ENCODE measurements around the gene RS1.

The RS1 gene

DNA sequence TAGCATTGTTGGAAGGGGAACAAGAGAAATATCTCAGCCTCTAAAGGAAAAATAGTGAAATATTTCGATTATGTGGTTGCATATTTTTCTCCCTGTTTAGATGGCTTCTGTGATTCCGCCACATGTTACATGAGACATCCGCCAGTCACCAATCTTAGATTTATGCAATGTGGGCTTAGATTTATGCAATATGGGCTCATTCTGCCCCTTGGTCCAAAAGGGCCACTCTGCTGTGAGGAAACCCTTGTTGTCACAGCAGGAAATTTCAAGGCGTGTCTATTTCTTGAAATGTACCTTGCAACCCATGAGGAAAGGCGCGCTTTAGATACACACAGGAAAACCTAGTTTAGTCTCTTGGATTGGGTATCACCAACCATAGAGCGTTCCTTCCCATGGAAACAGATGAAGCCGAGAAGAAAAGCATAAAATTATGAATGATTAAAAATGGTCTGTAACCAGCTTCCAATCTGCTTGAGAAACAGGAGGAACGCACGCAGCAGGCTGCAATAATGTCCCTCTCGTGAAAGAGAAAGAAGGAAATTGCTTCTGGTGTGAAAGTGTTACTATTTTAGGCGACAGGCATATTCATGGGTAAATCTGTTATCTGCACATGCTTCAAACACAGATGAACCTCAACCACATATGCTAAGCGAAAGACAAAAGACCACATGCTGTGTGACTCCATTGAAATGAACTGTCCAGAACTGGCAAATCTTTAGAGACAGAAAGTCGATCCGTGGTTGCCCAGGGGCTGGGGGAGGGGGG, 3.7 kb downstream of the RS1 start:
- no peak for DNase-seq

DNA sequence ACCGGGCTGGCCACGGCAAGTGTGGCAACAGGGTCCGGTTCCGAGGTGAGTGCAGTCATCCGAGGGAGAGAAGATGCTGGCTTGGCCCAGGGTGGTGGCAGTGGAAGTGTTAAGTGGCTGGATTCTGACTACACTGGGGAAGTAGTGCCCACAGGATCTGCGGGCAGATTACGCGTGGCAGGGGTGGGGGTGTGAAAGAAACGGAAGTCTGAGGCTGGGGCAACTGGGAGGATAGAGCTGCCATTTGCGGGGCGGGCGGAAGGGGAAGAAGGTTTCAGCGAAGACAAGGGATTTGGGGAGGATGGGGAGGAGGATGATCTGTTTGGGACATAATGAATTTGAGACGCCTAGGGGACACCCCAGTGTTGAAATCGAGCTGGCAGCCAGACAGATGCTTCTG, 5.3 kb downstream of the RS1 start:
- no peak for DNase-seq

DNA sequence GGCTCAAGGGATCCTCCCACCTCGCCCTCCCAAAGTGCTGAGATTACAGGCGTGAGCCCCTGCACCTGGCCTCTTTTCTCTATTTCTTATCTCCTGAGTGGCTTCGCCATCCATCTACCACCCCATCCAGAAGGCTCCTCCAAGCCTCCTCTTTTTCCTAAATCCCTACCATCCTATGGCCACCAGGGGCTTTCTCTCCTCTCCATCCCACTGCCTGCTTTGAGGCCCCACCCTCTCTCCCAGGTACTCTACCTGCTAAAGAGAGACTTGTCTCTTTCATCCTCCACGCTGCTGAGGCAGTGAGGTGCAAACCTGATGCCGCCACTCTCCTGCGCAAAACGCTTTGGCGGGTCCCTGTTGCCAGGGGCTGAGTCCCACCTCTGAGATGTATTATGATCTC, 7.0 kb downstream of the RS1 start:
- DNase-seq: no peak

DNA sequence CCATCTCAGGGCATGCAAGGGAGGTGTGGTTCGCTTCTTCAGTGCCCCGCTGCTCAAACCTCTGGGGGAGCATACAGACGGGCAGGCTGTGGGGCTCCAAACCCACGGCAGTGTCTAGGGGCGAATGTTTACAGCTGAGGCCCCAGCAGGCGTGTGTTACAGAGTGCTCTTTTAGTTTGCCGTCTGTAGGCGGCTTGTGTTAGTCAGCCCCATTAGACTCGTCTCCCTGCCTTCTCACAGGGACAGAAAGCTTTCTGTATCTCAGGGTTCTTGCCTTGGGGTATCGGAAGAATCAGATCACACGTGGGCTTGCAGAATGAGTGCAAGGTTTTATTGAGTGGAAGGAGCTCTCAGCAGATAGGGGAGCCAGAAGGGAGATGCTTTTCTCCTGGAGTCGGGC, 10.6 kb downstream of the RS1 start:
- DNase-seq: no peak

DNA sequence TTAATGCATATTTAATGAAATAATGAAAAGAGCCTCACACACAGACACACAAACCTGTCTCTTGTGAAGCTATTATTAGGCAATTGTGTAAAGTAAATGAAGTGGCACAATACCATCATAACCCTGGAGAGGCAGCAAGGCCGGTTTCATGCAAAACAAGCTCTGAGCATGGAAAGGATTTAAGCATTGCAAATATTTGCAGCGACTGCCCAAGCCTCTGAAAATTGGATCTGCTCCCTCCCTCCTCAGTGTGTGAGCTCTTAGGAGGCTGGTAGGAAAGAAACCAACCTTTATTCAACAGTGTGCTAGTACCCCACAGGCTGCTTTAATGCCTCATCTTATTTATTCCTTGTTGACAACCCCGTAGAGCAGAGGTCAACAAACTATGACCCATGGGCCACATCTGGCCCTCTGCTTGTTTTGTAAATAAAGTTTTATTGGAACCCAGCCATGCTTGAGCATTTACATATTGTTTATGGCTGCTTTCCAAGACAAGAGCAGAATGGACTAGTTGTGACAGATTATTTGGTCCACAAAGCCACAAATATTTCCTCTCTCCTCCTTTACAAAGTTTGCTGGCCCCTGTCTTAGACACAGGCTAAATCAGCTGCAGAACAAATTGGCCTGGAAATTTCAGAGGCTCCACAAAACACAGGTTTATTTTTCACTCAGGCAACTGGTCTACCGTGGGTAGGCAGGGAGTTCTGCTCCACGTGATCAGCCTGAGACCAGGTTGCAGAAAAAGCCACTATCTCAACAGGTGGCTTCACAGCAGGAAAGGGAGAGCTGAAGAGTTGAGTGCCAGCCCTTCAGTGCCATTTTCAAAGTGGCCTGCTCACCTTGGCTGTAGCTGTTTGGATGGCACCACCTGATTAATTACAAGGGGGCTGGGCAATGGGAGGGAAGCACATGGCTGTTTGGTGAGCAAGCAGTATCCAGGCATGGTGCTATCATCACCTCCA, 16.8 kb downstream of the RS1 start:
- no peak for DNase-seq

DNA sequence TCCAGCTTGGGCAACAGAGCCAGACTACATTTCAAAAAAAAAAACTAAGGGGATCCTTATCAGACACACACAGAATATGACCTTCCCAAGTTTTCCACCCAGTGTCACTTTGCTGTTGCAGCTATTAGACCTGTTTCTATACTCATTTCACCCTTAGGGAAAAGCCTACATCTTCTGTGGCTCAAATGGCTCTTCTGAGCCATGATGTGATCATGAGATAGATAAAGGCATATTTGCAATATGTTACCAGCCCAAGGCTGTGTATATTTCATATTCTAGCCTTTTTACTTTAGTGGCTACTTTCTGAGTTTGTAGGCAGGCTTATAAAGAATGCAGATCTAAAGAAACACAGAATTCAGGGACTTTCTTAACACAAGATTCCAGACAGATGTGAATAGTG, 19.3 kb downstream of the RS1 start:
- no peak for DNase-seq

DNA sequence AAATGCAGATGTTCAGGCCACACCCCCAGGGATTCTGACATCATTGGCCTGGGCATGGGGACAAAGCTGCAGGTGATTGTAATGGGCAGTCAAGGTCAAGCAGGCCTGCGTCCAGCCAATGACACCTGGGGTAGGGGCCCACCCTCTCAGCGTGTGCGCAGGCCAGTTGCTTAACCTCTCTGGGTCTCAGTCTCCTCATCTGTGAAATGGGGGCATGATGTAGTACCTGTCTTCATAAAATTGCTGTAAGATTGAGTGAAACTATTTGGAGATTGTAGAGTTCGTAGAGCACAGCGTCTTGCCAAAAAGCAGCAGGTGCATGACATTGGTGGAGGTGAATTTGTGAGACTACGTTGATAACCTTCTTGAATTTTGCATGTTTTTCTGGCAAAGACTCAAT, 21.2 kb downstream of the RS1 start:
- DNase-seq: no peak

DNA sequence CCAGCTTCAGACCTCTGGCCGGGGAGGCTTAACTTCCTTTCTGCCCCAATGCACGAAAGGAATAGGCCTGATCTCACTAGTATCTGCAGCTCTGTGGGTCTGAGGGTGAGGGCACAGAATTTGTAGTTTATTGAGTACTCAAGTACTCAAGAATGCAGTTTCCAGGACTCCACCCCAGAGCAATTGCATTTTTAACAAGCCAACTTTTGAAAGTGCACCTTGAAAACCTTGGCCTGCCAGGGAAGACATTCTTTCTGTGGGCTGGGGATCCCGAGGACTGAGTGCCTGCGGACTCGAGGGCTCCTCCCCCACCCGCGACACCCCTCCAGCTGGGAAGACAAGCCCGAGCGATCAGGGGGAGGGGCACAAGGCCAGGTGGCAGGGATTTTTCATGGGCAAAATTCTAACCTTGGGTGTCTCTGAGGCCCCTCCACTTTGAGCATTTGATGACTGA, 22.4 kb downstream of the RS1 start:
- no peak for DNase-seq

DNA sequence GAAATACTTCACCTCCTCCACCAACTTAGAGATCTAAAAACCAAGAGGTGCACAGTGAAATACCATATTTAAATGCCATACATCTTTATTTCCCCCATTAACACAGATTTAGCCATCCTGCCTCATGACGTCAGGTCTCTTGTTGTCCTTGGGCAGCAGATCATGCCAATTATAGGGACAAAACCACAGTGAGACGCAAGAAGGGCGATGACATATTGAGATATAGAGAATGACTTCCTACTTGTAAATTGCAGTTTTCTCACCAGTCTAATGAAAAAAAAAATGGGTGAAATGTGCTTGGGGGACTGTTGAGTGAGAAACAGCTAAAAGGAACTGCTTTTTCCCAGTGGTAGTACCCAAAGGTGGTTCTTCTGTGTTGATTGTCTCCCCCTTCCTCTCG, 24.3 kb downstream of the RS1 start:
- no peak for DNase-seq

DNA sequence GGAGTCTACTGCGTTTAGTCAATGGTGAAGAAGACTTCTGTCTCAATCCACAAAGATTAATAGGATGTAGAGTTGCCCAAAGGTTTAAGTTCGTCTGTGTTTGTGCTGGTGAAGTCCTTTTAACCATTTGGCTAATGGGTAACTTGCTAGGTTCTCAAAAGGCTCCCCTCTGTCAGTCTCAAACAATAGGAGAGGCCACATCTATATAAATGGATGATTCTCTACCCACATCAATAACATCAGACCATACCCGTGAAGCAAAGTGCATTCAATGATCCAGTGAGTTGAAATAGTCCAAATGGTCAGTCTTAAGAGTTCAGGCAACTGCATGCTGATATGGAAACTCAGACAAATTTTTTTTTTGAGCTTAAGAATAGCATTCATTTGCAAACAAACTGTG, 28.1 kb downstream of the RS1 start:
- DNase-seq: no peak

DNA sequence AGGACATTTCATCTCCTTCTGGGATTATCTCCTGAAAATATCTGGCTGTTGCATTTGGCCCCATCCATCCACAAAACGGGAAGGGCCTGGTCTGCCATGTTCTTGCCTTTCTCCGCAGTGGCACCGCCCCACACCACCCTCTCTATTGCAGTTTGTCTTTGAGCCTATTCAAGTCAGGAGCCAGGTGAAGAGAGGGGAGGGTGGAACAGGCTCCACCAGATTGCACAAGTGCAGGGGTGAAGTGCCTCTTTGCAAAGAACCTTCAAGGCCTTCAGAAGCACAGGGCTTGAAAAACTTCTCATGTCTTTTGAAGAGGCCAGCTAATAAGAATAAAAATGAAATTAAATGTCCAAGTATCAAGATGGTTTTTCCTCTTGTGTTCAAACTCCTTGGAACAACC, 28.7 kb downstream of the RS1 start:
- DNase-seq: no peak

DNA sequence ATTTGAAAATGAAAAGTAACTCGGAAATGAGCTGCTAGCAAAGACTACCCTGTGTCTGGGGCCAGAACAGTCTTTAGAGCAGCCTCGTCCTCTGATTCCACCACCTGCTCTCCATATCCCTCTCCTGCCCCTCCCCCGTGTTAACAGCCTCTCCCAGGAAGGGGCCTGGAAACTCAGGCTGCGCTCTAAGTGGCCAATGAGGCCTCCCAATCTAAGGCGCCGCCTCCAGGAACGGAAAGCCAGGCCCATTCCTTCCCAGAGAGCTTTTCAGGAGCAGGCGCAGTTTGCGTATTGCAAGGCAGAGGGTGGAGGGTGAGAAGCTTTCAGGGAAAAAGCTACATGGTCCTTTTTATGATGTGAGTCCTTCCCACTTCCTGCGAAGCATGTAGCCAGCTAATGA, 31.2 kb downstream of the RS1 start:
- no peak for DNase-seq

DNA sequence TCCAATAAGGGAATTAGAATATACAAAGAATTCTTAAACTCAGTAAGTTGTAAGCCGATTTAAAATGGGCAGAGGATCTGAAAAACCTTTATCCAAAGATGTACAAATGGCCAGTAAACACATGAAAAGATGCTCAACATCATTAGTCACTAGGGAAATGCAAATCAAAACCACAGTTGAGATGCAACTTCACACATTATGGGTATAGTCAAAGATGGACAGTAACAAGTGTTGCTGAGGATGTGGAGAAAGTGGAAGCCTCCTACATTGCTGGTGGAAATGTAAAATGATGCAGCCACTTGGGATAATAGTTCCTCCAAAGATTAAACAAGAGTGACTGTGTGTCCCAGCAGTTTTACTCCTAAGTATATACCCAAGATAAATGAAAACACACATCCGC, 32.6 kb downstream of the RS1 start:
- no peak for DNase-seq

DNA sequence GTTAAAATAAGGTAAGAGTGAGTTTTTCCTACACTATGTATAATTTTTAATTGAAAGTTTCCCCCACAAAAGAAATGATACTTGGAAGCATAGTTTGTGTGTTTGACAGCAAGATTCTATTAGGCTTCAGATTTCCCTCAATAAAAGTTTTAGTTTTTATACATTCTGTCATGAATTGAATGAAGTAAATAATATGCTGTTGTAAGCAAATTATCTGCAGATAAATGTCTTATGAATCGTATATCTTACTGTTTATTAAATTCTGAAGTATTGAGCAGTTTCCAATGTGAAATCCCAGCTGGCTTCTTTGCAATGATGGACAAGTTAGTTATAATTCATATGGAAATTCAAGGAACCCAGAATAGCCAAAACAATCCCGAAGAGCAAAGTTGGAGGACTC, 33.5 kb downstream of the RS1 start:
- no peak for DNase-seq

DNA sequence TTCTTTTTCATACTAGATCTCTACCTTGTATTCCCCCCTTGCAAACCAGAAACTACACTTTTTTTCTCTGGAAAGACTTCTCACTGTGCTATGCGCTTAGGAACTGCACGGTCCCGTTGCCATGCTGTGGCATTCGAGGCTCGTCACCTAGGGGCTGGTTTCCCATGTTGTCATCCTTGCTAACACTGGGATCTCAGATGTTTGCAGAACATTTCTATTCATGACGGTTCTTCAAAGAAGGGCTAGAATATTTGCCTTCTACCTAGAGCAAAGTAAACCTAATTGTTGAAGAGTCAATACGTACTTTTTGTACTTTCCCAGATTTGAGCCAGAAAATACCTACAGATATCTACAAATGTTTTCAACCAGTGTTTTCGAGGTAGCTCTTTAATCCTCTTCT, 41.0 kb downstream of the RS1 start:
- no peak for DNase-seq

DNA sequence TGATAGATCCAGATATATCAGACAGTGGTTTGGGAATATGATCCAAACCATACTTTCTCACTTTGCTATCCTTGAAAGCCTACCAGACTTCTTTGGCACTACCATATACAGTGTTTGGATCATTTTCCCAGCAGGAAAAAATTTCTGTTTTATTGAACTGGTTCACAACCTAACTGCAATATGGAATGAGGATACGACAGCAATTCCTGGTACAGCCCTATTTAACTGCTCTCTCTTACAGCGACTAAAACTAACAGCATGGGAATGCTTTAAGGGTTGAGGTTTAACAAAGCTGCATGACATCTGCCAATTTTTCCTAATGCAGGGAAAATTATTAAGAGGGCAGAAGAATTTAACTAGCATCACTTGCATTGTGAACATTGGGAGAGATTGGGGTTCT, 47.3 kb downstream of the RS1 start:
- no peak for DNase-seq

DNA sequence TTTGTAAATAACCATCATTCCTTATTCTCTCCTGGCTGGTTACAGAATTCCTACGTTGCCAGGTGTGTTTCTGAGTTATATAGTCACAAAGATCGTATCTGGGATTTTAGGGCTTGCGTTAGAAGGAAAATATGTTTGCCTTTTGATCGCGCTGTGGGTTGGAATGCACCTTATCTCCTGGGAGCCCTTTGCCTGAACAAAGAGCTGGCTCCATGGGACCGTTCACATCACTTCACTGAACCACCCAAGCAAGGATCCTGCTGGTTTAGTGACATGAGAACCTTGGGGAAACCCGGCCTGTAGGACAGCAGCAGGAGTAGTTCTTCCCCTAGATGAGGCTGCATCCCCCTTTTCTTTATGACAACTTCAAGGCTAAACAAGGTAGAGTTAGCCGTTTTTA, 51.6 kb downstream of the RS1 start:
- DNase-seq: no peak

DNA sequence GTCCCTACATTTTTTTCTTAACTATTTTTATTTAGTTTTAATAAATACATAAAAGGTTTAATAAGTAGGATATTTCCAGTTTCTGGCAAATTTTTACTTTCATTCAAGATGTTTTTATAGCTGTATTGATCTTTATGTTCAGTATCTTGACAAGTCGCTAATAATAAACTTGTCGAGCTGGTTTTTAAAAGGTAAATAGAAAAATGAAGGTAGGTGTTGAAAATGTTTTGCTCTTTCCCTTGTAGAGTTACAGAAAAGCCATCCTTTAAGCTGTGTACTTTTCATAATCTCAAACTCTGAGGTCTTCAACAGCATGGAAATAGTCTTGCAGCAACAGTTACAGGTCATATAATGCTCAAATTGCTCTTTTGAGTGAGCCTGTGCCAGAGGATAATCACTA, 52.6 kb downstream of the RS1 start:
- no peak for DNase-seq

DNA sequence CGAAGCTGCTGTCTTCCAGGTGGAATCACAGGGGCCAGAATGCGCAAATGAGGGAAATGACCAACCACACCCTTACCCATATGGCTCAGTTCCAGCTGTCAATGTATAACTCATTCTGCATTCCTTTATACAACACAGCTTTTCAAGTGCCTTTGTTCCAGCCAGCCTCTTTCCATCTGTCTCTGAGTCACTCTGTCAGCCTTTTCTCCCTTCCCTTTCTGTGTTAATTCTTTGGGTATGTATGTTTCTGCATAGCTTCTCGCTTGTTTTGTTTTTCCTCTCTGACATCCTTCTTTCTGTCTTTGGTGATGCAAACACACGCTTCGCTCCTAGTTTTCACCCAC, 54.5 kb downstream of the RS1 start:
- no peak for DNase-seq

DNA sequence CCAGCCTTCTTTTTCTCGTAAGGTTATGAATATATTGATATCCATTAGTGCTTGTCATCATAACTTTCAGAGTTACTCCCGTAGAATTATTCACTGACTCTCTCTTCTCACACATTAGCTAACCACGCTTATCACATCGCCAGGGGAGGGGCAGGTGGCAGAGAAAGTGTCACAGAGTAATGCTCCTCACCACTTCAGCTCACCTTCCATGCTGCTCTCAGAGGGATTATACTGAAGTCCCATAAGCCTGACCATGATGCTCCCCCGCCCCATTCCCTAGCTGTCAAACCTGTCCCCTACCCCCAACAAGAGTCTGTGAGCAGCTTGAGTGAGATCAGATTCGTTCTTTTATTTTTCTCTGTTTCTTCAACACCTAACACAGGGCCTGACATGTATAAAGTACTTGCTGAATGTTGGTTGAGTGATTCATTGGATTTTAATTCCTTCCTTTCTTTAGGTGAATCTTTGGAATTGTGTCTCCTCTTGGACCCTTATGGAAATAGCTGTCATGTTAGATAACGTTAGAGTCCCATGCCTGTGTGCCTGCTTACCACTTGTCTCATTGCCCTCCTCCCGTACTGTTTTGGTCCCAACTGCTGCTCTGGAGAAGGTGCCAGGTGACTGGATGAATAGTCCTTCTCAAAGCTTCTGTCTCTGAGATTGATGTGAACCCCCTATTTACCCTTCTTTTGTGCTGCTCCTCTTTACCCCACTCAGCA, 55.1 kb downstream of the RS1 start:
- DNase-seq: no peak

DNA sequence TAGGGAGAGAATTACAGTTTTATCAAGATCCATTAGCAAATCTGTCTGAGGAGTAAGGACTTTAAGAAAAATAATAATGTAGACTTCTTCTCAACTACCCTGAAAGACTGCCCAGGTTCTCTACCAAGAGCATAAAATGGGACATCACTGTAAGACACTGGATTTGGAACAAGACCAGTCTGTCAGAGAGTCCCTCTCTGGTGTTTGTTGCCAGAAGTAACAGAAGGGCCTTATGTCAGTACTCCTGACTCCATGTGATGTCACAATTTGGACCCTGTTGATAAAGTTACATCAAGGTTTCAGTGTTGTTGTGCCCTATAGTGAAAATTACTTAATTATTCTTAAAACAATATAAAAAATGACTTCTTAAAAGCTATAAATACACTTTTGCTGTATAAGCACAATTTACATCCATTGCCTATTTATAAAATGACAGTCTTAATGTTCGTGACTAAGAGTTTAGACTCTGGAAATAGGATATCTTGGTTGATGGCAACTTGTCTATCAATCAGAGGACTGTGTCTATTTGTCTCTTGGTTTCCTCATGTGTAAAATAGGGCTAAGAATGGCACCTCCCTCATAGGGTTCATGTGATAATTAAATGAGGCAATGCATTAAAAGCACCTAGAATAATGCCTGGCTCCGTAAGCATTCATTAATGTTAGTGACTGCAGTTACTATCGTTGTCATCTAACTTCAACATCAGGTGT, 57.8 kb downstream of the RS1 start:
- DNase-seq: no peak

DNA sequence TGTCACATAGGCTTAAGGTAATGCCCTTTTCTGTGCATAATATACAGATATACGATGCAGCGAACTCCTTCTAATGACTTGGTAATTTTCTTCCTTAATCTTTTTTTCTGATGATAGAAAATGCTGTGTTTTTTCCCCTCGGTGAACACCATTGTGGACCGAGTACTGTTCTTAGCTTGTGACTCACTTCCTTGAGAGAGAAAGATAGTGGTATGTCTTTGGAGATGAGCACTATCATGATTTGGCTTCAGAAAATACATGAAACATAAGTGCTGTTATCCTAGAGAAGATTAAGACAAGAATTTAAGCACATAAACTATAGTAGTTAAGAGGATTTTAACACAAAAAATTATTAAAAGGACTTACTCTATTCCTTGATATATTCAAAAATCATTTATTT, 63.9 kb downstream of the RS1 start:
- no peak for DNase-seq

DNA sequence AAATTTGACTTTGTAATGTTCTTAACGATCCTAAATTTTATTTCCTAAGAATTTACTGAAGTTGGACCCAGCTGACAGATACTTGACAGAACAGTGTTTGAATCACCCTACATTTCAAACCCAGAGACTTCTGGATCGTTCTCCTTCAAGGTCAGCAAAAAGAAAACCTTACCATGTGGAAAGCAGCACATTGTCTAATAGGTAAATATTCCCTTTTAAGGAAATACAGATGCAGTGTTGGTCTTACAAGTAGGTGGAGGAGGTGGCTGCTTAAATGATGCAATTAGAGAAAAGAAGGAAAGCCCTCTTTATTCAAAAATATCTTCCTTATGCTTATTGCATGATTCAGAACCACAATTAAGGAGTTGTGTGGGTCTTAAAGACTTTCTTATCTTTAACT, 73.5 kb downstream of the RS1 start:
- no peak for DNase-seq

Measured in activated CD4-positive, alpha-beta T cell treated with anti-CD3 and anti-CD28 coated beads for 1 hour (primary cell).